Measurements from ENCODE around the gene NUPR1.
"Not testable (repeated sequence)": the region's sequence is repeated elsewhere in the genome, so short reads cannot be mapped to it uniquely, and the experiment has no call there.

The NUPR1 gene

DNA sequence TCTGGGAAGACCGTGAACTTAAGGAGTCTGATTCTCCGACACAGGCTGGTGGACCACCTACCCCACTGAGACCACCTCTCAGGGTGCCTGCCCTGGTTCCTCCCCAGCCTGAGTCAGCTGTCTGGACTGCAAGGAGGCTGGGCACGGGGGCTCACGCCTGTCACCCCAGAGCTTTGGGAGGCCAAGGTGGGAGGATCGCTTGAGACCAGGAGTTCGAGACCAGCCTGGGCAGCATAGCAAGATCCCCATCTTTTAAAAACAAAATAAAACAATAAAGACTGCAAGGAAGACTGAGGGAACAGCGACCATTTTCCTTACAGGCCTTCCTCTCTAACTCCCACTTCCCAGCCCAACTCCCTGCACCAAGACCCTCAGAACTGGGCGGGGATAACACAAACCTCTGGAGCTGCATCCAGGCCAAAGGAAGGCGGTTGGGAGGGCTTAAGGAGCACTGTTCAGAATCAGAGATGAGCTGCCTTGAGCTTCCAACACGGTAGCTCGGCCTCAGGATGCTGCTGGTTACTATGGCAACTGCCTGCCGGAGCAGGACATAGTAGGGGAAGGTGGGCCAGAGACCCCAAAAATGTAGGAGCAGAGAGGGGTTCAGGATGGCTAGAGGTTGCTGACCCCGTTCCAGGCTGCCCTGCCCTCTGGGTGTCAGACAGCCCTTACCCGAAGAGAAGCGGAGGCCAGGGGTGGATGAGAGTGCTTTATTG is 40.0 kb downstream of the NUPR1 start:
- no peak for DNase-seq (ENCODE audit: low read depth in 2 of 2)

DNA sequence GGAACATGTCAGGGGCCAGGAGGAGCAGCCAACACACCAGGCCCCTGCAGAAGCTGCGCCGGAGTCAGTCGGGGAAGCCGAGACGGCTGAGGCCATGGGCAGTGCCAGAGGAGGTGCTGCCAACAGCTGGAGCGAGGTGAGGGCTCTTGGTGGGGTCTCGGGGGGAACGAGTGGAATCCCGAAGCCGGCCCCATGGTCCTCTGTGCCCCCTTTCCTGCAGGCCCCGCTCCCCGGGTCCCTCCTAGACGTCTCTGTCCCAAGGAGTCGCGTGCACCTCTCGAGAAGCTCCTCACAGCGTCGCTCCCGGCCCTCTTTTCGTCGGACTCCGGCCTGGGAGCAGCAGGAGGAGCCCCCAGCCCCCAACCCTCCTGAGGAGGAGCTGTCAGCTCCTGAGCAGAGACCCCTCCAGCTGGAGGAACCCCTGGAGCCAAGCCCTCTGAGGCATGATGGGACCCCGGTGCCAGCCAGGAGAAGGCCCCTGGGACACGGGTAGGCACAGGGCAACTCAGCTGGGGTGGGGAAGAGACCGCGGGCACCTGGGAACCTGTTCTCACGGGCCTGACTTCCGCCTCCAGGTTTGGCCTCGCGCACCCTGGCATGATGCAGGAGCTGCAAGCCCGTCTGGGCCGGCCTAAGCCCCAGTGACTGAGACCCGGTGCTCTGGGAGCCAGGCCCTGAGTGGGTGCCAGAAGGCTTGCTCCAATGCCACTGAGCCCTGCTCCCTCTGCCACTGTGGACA is 40.7 kb downstream of the NUPR1 start:
- DNase-seq (ENCODE audit: low read depth in 2 of 2): no peak

DNA sequence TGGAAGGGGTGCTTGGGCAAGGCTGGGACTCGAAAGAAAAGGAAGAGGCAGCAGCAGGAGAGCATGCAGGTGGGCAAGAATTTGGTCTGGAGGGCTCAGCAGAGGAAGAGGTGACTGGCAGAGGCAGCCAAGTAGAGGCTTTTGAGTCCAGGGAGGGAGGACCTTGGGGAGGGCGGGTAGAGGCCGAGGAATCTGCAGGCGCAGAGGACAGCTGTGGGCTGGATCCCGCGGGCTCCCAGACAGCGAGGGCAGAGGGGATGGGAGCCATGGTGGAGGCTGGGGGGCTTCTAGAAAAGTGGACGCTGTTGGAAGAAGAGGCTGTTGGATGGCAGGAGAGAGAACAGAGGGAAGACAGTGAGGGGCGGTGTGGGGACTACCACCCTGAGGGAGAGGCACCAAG is 41.4 kb downstream of the NUPR1 start:
- DNase-seq (ENCODE audit: low read depth in 2 of 2): no peak

DNA sequence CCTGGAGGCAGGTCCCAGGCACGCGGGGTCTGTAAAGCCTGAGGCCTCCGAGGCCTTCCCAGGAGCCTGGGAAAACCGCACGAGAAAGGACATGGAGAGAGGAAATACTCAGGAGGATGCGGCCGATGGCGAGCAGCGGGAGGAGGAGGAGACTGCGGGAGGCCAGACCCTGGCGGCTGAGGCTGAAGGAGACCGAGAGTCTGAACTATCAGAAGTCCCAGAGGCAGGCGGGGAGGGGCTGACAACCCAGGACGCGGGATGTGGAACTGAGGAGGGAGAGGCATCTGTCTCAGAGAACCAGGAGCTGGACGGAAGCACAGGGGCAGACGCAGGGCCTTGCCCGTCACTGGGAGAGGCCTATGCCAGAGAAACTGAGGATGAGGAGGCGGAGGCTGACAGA is 41.9 kb downstream of the NUPR1 start:
- DNase-seq (ENCODE audit: low read depth in 2 of 2): no peak

DNA sequence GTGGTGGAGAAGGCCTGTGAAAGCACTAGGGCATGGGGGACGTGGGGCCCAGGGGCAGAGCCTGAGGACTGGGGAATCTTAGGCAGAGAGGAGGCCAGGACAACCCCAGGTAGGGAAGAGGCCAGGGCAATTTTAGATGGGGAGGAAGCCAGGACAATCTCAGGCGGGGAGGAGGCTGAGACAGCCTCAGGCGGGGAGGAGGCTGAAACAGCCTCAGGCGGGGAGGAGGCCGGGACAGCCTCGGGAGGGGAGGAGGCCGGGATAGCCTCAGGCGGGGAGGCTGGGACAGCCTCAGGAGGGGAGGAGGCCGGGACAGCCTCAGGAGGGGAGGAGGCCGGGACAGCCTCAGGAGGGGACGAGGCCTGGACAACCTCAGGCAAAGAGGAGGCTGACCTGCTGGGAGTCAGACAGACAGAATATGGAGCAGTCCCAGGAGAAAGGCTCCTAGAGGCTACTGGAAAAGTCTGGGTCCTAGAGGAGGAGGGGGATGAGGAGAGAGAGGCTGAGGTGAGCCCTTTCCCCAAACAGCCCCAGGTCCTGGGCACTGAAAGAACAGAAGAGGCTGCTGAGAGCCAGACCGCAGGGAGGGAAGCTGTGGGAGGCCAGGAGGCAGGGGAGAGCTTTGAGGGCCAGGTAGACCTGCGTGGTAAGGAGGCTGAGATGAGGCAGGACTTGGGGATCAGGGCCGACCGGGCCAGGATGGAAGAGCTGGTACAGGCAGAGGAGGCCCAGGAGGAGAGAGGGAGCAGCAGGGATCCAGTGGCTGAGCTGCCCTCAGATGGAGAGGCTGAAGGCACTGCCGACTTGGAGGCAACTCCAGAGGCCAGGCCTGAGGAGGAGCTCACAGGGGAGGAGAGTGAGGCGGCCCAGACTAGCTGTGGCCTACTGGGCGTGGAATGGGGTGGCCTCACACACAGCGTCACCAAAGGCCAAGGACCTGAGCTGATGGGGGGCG is 42.7 kb downstream of the NUPR1 start:
- DNase-seq (ENCODE audit: low read depth in 2 of 2): no peak

- DNase-seq (ENCODE audit: low read depth in 2 of 2): no peak
Measured at GRCh38 chr16:28495098-28495793, 43.5 kb downstream of the NUPR1 start.

DNA sequence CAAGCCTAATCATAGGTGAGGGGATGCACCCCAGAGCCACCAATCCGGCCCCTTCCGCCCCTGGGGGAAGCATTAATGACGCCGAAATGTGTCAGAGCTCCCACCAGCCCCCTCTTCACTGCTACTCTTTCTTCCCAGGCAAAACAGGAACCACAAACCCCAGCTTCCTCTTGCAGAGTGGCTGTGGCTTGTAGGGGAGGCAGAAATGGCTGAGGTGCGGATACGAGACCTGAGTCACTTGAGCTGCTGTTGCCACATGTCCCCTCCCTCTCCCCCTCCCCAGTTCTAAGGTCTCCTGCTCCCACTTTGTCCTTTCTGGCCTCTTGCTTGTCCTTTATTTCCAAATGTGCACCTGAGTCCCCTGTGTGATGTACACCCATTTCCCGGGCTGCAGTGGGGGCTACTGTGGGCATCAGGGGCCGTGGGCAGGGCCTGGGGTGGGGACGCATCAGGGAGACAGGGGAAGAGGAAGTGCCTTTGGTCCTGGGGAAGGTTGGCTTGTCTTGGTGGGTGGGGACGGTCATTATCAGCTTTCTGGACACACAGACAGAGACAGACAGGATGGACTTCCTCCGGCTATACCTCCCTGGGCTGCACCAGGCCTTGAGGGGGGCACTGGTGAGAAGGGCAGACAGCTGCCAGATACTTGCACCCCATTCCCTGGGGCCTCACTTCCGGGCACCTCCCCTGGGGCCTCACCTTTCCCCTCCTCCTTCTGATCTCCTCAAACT is 44.5 kb downstream of the NUPR1 start, which contains the start of gene APOBR:
TSS of gene APOBR (plus strand) at position 523 of the 731 bp plus-strand sequence. CDS start at position 562, 39 bp downstream.
- peak; percentile 70 to 86 for DNase-seq (ENCODE audit: low read depth in 2 of 2)

DNA sequence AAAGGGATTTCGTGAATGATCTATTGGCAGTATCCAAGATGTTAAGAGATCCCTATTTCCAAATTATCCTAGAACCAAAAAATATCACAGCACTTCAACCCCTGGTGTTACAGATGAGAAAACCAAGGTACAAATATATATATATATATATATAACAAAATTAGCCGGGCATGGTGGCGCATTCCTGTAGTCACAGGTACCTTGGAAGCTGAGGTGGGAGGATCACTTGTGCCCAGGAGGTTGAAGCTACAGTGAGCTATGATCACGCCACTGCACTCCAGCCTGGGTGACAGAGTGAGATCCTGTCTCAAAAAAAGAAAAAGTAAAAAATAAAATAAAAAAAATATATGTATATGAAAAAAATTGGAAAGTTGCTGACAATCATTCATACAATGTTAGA is 46.3 kb downstream of the NUPR1 start:
- DNase-seq (ENCODE audit: low read depth in 2 of 2): no peak

GRCh38 chr16:28491970-28492474 is 46.8 kb downstream of the NUPR1 start, which contains the start of gene CLN3:
Gene CLN3 (minus strand): TSS chr16:28492074. CDS start chr16:28491759, 315 bp downstream.
- peak; percentile 74 to 81 for DNase-seq (ENCODE audit: low read depth in 2 of 2)

DNA sequence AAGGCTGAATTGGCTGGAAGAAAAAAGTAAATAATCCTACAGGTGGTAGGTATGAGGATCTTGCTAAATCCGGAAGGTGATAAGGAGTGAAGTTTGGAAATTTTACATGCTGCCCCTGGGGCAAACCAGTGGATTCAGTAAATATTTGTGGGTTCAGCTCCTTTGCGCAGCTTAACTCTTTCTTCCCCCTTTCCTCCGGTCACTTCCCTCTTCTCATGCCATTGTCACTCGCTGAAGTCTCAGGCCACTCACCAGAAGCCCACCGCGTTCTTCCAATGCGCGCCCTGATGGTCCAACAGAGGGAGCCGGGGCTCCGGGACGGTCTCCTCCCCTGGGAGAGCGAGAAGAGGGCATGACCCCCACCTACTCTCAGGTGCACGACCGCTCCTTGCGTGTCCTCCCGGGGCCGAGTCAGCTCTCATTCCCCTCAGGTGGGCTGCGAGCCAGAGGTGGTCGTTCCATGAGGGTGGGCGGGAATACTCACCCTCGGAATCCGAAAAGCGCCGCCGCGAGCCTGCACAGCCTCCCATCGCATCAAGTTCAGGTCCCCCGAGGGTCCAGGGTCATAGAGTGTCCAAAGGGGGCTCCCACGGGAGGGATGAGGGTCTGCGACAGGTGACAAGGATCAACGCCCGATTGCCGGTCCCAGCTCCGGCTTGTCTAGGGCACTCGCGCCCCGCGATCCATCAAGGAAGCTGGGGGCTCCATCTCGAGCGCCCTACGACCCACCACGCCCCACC is 47.4 kb downstream of the NUPR1 start:
- DNase-seq (ENCODE audit: low read depth in 2 of 2): no peak

- DNase-seq (ENCODE audit: low read depth in 2 of 2): no peak
Measured at GRCh38 chr16:28486266-28486665, 52.5 kb downstream of the NUPR1 start.

GRCh38 chr16:28483361-28483760 is 55.4 kb downstream of the NUPR1 start:
- DNase-seq (ENCODE audit: low read depth in 2 of 2): not testable (repeated sequence)

Measured in stimulated activated CD8-positive, alpha-beta memory T cell treated with anti-CD3 and anti-CD28 coated beads, Interleukin-15, amount 100 ng/mL, for 4 hours (primary cell).